ENCODE measurements around the gene HPSE2. TPM values are rescaled to one million over a fixed set of nuclear protein-coding genes. Genes with fewer than 3 reads are reported as not detected.

HPSE2 gene
- total and polyA plus RNA-seq, 2 of the 13 experiments (the other 11 are each of a cell fraction or from before 2014, with no cell fraction given) = 0.01 TPM; not detected in 1

DNA sequence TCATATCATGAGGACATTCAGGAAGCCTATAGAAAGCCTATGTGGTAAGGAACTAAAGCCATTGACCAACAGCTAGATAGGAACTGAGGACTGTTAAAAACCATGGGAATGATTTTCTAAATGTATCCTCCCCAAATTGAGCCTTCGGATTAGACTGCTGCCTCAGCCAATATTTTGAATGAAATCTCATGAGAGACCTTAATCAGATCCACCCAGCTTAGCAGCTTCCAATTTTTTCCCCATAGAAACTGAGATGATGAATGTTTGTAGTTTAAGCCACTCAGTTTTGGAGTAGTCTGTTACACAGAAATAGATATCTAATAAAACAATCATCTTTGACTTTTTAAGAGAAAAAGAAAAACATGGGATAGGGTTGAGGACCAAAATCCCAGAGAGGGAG is 292.0 kb downstream of the HPSE2 start:
- no peak overlapping the region for H3K4me3 ChIP-seq (replicated peaks in 1 of 3; ENCODE audit: insufficient read depth in 1 of 3, low read depth in 2 of 3, low read length in 3 of 3)
- no TSS peak for BruUV-seq (replicated peaks)
- H4K20me1 ChIP-seq (ENCODE audit: insufficient read depth, low read length) = no peaks in the 10 kb centered on the region
- in situ Hi-C loops (cut with HindIII; ENCODE audit: extremely low pct_ligation_motif_present, low pct_unique_long_range_greater_than_20kb) (no loop called here), intact Hi-C loops (cut with micrococcal nuclease; ENCODE audit: unreplicated experiment) (no loop called here)
- no peak for TF ChIP-seq CHD2 (IDR thresholded peaks at IDR 0.05; ENCODE audit: low read depth, low read length)
- no peak for TF ChIP-seq CBX1 (IDR thresholded peaks at IDR 0.05; ENCODE audit: low read depth)
- no peak for TF ChIP-seq ZBTB8A (CRISPR knock-in tag; IDR thresholded peaks at IDR 0.05; ENCODE audit: borderline replicate concordance, low read depth)
- TF ChIP-seq RBFOX2 (IDR thresholded peaks at IDR 0.05; ENCODE audit: low read depth, low read length) = no peak
- no peak overlapping the region for H3K27ac ChIP-seq (ENCODE audit: extremely low read length, insufficient read depth, low read length)
- H3K4me2 ChIP-seq (ENCODE audit: low read depth, low read length) = no peak overlapping the region
- no peaks in the 10 kb centered on the region for H3K27me3 ChIP-seq (ENCODE audit: control insufficient read depth in 1 of 2, insufficient read depth in 2 of 2, low read length in 2 of 2)
- FAIRE-seq (no peak), ATAC-seq (no peak), DNase-seq (ENCODE audit: low spot score) (no peak)
- H3K36me3 ChIP-seq (replicated peaks in 1 of 2; ENCODE audit: control insufficient read depth in 1 of 2, insufficient read depth in 2 of 2, low read length in 2 of 2) = no peaks in the 10 kb centered on the region
- ChIA-PET CTCF (ENCODE audit: low intra/inter-chr PET ratio, low total read pairs) (no interaction called here), POLR2A (no interaction called here)
- H3K9ac ChIP-seq (ENCODE audit: insufficient read depth, low read depth, low read length) = no peak overlapping the region
- H3K4me1 ChIP-seq (ENCODE audit: insufficient read depth, low read length) = no peaks in the 10 kb centered on the region
- 0% methylated on average over 1 of the region's 1 CpG for WGBS (ENCODE audit: low lambda C conversion rate)
- H3K9me3 ChIP-seq (ENCODE audit: low read length) = no peaks in the 10 kb centered on the region
- H3K79me2 ChIP-seq (ENCODE audit: insufficient read depth, low read length) = no peaks in the 10 kb centered on the region
- H2AFZ ChIP-seq (ENCODE audit: low read length) = no peak overlapping the region

DNA sequence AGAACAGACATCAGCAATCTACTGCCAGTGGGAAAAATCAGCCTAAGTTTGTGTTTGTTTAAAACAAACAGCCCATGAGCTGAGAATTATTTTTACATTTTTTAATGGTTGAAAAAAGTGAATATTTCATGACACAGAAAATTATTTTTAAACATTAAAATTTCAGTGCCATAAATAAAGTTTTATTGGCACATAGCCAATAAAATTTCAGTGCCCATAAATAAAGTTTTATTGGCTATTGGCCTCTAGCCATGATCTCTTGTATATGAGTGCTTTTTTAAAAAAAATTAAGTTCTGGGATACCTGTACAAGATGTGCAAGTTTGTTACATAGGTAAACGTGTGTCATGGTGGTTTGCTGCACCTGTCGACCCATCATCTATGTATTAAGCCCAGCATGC is 305.9 kb downstream of the HPSE2 start:
- no peak overlapping the region for H3K27ac ChIP-seq (ENCODE audit: extremely low read length, insufficient read depth, low read length)
- no peaks in the 10 kb centered on the region for H3K4me1 ChIP-seq (ENCODE audit: insufficient read depth, low read length)
- no peak overlapping the region for H3K4me3 ChIP-seq (replicated peaks in 1 of 3; ENCODE audit: insufficient read depth in 1 of 3, low read depth in 2 of 3, low read length in 3 of 3)
- DNase-seq (ENCODE audit: low spot score) = no peak
- POLR2A ChIA-PET = no interaction called here
- CTCF ChIA-PET (ENCODE audit: low intra/inter-chr PET ratio, low total read pairs) = no interaction called here
- H3K4me2 ChIP-seq (ENCODE audit: low read depth, low read length) = no peak overlapping the region
- H3K36me3 ChIP-seq (replicated peaks in 1 of 2; ENCODE audit: control insufficient read depth in 1 of 2, insufficient read depth in 2 of 2, low read length in 2 of 2) = no peaks in the 10 kb centered on the region
- no peaks in the 10 kb centered on the region for H3K9me3 ChIP-seq (ENCODE audit: low read length)
- H3K27me3 ChIP-seq (ENCODE audit: control insufficient read depth in 1 of 2, insufficient read depth in 2 of 2, low read length in 2 of 2) = no peaks in the 10 kb centered on the region
- BruUV-seq (replicated peaks) = no TSS peak
- TF ChIP-seq SRF (IDR thresholded peaks at IDR 0.05; ENCODE audit: low read depth, low read length) (no peak), EZH2 (conservative IDR thresholded peaks at IDR 0.05; ENCODE audit: low read depth, low read length) (no peak), ZNF263 (CRISPR knock-in tag; IDR thresholded peaks at IDR 0.05) (no peak)
- TF ChIP-seq, protein P1, sequence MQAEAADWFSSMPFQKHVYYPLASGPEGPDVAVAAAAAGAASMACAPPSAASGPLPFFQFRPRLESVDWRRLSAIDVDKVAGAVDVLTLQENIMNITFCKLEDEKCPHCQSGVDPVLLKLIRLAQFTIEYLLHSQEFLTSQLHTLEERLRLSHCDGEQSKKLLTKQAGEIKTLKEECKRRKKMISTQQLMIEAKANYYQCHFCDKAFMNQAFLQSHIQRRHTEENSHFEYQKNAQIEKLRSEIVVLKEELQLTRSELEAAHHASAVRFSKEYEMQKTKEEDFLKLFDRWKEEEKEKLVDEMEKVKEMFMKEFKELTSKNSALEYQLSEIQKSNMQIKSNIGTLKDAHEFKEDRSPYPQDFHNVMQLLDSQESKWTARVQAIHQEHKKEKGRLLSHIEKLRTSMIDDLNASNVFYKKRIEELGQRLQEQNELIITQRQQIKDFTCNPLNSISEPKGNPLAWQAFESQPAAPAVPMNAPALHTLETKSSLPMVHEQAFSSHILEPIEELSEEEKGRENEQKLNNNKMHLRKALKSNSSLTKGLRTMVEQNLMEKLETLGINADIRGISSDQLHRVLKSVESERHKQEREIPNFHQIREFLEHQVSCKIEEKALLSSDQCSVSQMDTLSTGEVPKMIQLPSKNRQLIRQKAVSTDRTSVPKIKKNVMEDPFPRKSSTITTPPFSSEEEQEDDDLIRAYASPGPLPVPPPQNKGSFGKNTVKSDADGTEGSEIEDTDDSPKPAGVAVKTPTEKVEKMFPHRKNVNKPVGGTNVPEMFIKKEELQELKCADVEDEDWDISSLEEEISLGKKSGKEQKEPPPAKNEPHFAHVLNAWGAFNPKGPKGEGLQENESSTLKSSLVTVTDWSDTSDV (CRISPR knock-in tag; IDR thresholded peaks at IDR 0.05) = no peak
- H3K79me2 ChIP-seq (ENCODE audit: insufficient read depth, low read length) = no peaks in the 10 kb centered on the region
- H4K20me1 ChIP-seq (ENCODE audit: insufficient read depth, low read length) = no peaks in the 10 kb centered on the region
- intact Hi-C loops (cut with micrococcal nuclease; ENCODE audit: unreplicated experiment) (no loop called here), in situ Hi-C loops (cut with HindIII; ENCODE audit: extremely low pct_ligation_motif_present, low pct_unique_long_range_greater_than_20kb) (no loop called here)
- no peak overlapping the region for H2AFZ ChIP-seq (ENCODE audit: low read length)
- 14% methylated on average over 2 of the region's 2 CpGs for WGBS (ENCODE audit: low lambda C conversion rate)
- ATAC-seq = no peak
- no peak overlapping the region for H3K9ac ChIP-seq (ENCODE audit: insufficient read depth, low read depth, low read length)
- FAIRE-seq = no peak
